GM12872 (cell line): ENCODE data around the gene NCMAP.
A peak's percentile ranks its signal among the peaks of the same experiment; 100 is the strongest.

Experiments
- TF ChIP-seq, protein P1 (sequence below): IDR thresholded peaks from 3 replicates; pipeline ENCODE4 v1.5.1; 2011; ENCODE audit warnings: low read depth, mild to moderate bottlenecking, low read length, moderate library complexity; ENCODE audit not compliant: insufficient read depth

NCMAP gene

DNA sequence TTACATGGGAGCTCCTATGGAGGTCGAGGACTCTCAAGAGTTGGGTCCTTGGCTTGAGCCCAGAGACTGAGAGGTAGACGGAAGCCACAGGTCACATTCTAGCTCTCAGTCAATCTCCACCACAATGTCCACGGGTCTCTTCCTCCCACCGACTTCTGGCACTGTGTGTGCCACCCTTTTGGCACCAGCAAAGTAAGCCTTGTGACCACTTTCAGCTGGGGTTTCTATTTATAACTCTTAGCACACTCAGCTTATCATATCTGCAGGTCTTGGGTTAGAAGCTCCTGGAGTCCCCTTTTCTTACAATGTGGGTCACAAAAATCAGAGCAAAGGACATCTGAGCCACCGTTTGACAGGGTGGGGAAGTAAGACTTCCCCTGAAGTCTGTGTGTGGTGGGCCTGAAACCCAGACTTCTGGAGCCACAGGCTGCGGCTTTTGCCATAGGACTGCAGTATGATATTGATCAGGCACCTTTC, 28.3 kb downstream of the NCMAP start:
- TF ChIP-seq, protein P1, sequence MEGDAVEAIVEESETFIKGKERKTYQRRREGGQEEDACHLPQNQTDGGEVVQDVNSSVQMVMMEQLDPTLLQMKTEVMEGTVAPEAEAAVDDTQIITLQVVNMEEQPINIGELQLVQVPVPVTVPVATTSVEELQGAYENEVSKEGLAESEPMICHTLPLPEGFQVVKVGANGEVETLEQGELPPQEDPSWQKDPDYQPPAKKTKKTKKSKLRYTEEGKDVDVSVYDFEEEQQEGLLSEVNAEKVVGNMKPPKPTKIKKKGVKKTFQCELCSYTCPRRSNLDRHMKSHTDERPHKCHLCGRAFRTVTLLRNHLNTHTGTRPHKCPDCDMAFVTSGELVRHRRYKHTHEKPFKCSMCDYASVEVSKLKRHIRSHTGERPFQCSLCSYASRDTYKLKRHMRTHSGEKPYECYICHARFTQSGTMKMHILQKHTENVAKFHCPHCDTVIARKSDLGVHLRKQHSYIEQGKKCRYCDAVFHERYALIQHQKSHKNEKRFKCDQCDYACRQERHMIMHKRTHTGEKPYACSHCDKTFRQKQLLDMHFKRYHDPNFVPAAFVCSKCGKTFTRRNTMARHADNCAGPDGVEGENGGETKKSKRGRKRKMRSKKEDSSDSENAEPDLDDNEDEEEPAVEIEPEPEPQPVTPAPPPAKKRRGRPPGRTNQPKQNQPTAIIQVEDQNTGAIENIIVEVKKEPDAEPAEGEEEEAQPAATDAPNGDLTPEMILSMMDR, result no peak

DNA sequence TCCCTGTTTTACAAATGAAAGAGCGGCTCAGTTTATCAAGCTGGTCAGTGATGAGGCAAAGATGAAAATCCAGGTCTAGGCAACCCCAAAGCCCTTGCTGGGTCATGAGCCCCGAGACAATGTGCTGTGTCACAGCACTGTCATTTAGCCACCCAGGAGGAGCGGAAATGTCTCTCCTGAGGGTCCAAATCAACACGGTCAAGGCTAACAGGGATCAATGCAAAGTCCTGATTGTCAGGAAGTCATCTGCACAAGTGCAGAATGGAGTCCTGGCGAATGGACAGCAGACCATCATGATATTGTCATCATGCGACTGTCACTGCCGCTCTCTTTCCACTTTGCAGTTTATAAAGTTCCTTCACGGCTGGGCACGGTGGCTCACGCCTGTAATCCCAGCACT, 30.2 kb downstream of the NCMAP start:
- TF ChIP-seq, protein P1, result no peak

DNA sequence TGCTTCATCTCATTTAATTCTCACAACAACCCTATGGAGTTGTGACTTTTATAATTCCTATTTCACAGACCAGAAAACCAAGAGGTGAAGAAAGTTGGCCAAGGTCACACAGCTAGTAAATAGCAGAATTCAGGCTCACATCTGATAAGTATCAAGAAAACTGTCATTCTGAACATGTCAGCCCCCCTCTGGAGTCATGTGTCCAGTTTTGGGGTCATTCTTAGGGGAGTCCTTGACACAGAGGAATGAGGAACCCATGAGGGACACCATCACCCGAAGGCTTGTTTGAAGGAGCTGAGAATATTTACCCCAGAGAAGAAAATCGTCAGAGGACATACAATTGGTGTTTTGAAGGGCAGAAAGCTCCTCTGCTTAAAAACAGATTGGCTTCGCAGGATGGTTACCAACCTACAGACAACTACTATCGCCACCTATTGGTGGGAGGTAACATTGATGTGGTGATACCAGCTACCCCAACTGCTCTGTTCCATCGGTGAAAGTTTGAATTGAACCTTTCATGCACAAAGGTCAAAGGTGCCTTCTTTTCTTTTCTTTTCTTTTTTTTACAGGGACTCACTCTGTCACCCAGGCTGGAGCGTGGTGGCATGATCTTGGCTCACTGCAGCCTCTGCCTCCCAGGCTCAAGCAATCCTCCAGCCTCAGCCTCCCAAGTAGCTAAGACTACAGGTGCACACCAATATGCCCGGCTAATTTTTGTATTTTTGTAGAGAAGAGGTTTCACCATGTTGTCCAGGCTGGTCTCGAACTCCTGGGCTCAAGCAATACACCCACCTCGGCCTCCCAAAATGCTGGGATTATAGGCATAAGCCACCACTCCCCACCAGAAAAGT, 31.3 kb downstream of the NCMAP start:
- TF ChIP-seq, protein P1, result peak; percentile 92

DNA sequence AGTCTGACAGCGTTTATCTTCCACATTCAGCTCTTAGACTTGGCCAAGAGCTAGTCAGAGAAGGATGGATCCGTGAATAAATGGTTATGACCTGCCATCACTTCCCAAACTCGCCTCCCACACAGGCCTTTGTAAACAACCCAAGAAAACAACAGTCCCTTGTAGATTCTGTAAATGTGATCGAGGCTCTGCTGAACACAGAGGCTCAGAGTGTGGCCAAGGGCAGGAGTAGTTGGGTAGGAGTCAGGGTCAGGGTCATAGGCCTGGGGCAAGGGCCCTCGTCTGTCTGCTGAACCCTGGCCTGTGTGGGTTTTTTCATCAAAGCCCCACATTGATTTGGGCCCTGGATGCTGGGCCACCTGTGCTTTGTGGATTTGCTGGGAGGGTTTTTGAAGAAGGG, 32.7 kb downstream of the NCMAP start:
- TF ChIP-seq, protein P1, result no peak

DNA sequence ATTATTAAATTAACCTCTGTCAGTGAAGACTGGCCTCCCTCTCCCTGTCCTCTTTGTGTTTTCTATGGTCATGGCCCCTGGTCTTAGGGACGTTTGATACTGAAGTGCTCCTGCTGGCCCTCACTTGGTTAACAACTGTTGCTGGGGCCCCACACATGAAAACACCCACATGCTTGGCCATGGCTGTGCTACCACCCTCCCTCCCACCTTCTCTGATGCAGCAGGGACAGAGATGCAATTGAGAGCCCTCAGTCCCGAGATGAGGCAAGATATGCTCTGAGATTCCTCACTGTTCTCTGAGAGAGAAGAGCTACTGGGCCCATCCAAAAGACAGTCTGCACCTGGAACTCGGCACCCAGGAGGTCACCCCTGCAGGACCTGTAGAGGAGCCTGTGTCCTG, 33.3 kb downstream of the NCMAP start:
- TF ChIP-seq, protein P1, result no peak

DNA sequence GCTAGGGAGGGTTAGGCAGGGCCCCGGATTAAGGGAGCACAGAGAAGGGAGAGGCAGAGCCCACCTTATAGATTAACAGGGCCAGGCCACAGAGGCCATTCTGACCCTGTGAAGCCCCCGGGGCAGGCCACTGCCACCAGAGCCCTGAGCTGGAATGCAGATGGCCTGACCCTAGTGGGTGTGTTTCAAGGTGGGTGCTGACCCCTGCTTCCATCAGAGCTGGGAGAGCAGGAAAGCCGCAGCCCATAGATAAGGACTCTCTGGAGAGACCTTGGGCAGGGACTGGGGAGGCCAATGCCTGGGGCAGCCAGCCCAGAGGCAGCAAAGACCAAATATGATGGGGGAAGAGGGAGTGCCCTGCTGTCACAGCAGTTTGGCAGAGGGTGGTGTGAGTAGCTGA, 35.9 kb downstream of the NCMAP start:
- TF ChIP-seq, protein P1, result no peak

DNA sequence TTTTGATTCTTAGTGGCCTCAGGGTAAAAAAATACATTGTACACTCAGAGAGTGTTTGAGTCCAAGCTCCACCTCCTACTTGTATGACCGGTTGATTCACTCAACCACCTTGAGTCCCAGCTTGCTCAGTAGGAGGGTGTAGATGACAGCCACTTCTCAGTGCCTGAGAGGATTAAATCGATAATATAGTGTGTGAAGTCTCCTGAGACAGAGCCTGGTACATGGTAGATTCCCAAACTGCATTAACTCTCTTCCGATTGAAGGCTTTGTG, 38.4 kb downstream of the NCMAP start:
- TF ChIP-seq, protein P1, result no peak

DNA sequence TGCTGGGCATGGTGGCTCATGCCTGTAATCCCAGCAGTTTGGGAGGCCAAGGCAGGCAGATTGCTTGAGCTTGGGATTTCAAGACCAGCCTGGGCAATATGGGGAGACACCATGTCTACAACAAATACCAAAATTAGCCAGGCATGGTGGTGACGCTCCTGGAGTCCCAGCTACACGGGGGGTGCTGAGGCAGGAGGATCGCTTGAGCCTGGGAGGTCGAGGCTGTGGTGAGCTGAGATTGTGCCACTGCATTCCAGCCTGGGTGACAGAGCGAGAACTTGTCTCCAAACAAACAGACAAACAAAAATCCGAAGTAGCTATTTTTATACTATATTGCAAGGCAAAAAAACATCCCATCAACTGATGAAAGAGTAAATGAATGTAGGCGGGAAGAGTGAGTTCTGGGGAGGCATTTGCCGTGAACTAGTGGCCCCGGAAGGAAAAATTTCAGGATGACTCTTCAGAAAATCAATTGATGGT, 40.6 kb downstream of the NCMAP start:
- TF ChIP-seq, protein P1, result no peak
